Activated B cell treated with CpG ODN at 0.5 μM for 24 hours (primary cell): Measurements from ENCODE around the gene IFITM5. TPM values are rescaled to one million over a fixed set of nuclear protein-coding genes. Genes with fewer than 3 reads are reported as not detected.

Experiments
- ATAC-seq: fragments of 200-7000 bp; cut with Tn5 transposase; one replicate; pipeline ENCODE4 v1.10.0; 2021; ENCODE audit warnings: low read depth, mild to moderate bottlenecking, moderate library complexity
- CTCF ChIA-PET: fragments of 350-600 bp; sonication (Branson Sonifier 250); formaldehyde crosslinking; loops from one replicate; lab custom pipeline; 2021; ENCODE audit warnings: antibody characterized with exemption; lab: Charles Lee
- POLR2A ChIA-PET: fragments of 350-600 bp; sonication (Branson Sonifier 250); formaldehyde crosslinking; loops from one replicate; lab custom pipeline; 2021; ENCODE audit warnings: antibody characterized with exemption; lab: Charles Lee
- DNase-seq: peaks from one replicate; pipeline ENCODE4 v3.0.0; 2022
- H3K27ac Mint-ChIP-seq: one replicate; pipeline ENCODE4 v1.8.0; 2020; ENCODE audit warnings: mixed read lengths
- H3K27me3 Mint-ChIP-seq: one replicate; pipeline ENCODE4 v1.8.0; 2021; ENCODE audit warnings: mixed read lengths
- H3K36me3 Mint-ChIP-seq: one replicate; pipeline ENCODE4 v1.8.0; 2021; ENCODE audit warnings: low read depth, mixed read lengths
- H3K4me1 Mint-ChIP-seq: one replicate; pipeline ENCODE4 v1.8.0; 2021; ENCODE audit warnings: mixed read lengths
- H3K4me3 Mint-ChIP-seq: one replicate; pipeline ENCODE4 v1.8.0; 2020; ENCODE audit warnings: mild to moderate bottlenecking, mixed read lengths
- H3K9me3 Mint-ChIP-seq: one replicate; pipeline ENCODE4 v1.8.0; 2020; ENCODE audit warnings: mixed read lengths
- intact Hi-C: fragments of 100-400 bp; cut with micrococcal nuclease; formaldehyde crosslinking; loops from one replicate; pipeline ENCODE4 v1.15.1; 2024
- total RNA-seq: library from RNA; stranded (reverse); gene quantifications from 2 replicates; pipeline ENCODE4 v1.2.3, GENCODE V29; 2022
- TF ChIP-seq, protein P1 (sequence below): fragments of 200-600 bp; IDR thresholded peaks from one replicate; pipeline ENCODE4 v1.8.0; 2022; ENCODE audit warnings: antibody characterized with exemption, mild to moderate bottlenecking

IFITM5 gene
- total RNA-seq, 1 donor from 2014 or later, result not detected

DNA sequence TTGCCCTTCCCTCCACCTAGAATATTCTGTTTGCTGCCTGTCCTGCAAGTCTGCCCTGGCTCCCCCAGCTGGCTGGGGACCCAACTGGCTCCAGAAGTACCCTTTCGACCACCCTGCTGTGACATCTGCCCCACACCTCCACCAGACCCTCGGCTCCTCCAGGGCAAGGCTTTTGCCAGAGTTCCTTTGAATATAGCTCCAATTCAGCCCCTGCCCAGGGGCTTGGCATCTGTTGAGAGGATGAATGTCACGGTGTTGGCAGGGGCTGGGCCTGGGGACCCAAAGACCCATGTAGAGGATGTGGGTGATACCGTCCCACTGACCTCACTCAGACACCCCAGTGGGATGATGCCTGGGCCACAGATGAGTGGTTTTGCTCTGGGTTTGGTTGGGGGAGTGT is 17.2 kb downstream of the IFITM5 start:
- H3K27ac Mint-ChIP-seq, result no peak overlapping the region
- peaks cover 29% of the 10 kb centered on the region for H3K4me1 Mint-ChIP-seq
- DNase-seq (no peak), ATAC-seq (no peak)
- no peaks in the 10 kb centered on the region for H3K9me3 Mint-ChIP-seq
- H3K36me3 Mint-ChIP-seq, result no peaks in the 10 kb centered on the region
- intact Hi-C loops, result no loop called here
- TF ChIP-seq, protein P1, sequence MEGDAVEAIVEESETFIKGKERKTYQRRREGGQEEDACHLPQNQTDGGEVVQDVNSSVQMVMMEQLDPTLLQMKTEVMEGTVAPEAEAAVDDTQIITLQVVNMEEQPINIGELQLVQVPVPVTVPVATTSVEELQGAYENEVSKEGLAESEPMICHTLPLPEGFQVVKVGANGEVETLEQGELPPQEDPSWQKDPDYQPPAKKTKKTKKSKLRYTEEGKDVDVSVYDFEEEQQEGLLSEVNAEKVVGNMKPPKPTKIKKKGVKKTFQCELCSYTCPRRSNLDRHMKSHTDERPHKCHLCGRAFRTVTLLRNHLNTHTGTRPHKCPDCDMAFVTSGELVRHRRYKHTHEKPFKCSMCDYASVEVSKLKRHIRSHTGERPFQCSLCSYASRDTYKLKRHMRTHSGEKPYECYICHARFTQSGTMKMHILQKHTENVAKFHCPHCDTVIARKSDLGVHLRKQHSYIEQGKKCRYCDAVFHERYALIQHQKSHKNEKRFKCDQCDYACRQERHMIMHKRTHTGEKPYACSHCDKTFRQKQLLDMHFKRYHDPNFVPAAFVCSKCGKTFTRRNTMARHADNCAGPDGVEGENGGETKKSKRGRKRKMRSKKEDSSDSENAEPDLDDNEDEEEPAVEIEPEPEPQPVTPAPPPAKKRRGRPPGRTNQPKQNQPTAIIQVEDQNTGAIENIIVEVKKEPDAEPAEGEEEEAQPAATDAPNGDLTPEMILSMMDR, result no peak
- ChIA-PET POLR2A (interaction anchor here (1.1 to 6.5 kb wide), 3 partner anchors 15 to 45 kb away, joined by 3 to 74 read pairs (median 7); partner anchors contain the start of genes IFITM5 and PSMD13), CTCF (interaction anchor here (1.1 to 3.5 kb wide), 2 partner anchors 25 to 31 kb away, joined by 3 to 21 read pairs; no protein-coding TSS in a partner anchor)
- peaks cover 29% of the 10 kb centered on the region for H3K27me3 Mint-ChIP-seq
- H3K4me3 Mint-ChIP-seq, result peak overlapping the region; percentile 13

DNA sequence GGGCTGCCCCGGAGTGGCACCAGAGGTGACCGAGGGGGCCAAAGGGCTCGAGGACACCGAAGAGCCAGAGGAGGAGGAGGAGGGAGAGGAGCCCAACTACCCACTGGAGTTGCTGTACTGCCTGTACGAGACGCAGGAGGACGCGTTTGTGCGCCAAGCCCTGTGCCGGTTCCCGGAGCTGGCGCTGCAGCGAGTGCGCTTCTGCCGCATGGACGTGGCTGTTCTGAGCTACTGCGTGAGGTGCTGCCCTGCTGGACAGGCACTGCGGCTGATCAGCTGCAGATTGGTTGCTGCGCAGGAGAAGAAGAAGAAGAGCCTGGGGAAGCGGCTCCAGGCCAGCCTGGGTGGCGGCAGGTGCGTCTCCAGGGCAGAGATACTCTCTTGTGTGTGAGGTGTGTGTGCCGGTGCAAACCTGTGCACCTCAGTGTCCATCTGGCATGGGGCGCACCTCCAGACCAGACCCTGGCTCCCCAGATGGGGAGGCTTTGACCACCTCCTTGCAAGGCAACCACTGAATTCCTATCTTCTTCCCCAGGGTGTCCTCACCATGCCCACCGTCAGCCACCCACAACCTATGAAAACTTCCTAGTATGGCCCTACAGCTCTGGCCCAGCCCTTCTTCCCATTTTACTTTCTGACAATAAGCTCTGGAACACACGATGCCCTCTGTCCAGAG is 17.7 kb downstream of the IFITM5 start:
- Mint-ChIP-seq H3K27ac (no peak overlapping the region), H3K9me3 (peaks cover 2% of the 10 kb centered on the region), H3K4me1 (peaks cover 26% of the 10 kb centered on the region), H3K4me3 (peak overlapping the region; percentile 71), H3K36me3 (no peaks in the 10 kb centered on the region), H3K27me3 (peaks cover 26% of the 10 kb centered on the region)
- intact Hi-C loops, result no loop called here
- POLR2A ChIA-PET, result interaction anchor here (0.7 to 6.5 kb wide), 6 partner anchors 9 to 74 kb away, joined by 3 to 74 read pairs (median 9); partner anchors contain the start of genes BET1L, IFITM5, PGGHG and RIC8A
- TF ChIP-seq, protein P1, result no peak
- CTCF ChIA-PET, result interaction anchor here (1.1 to 3.5 kb wide), 2 partner anchors 24 to 30 kb away, joined by 3 to 21 read pairs; no protein-coding TSS in a partner anchor
- ATAC-seq (no peak), DNase-seq (no peak)

DNA sequence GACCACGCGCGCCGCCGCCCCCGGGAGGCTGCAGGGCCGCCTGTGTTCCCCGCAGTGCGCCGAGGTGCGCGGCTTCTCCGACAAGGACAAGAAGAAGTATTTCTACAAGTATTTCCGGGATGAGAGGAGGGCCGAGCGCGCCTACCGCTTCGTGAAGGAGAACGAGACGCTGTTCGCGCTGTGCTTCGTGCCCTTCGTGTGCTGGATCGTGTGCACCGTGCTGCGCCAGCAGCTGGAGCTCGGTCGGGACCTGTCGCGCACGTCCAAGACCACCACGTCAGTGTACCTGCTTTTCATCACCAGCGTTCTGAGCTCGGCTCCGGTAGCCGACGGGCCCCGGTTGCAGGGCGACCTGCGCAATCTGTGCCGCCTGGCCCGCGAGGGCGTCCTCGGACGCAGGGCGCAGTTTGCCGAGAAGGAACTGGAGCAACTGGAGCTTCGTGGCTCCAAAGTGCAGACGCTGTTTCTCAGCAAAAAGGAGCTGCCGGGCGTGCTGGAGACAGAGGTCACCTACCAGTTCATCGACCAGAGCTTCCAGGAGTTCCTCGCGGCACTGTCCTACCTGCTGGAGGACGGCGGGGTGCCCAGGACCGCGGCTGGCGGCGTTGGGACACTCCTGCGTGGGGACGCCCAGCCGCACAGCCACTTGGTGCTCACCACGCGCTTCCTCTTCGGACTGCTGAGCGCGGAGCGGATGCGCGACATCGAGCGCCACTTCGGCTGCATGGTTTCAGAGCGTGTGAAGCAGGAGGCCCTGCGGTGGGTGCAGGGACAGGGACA is 18.4 kb downstream of the IFITM5 start:
- Mint-ChIP-seq H3K4me3 (peak overlapping the region; percentile 71), H3K27me3 (peaks cover 26% of the 10 kb centered on the region), H3K36me3 (no peaks in the 10 kb centered on the region), H3K27ac (no peak overlapping the region), H3K4me1 (peaks cover 26% of the 10 kb centered on the region), H3K9me3 (peaks cover 3% of the 10 kb centered on the region)
- intact Hi-C loops, result loop anchor here (1.0 kb wide), 3 partner anchors 7 to 30 kb away; no protein-coding TSS in a partner anchor
- ChIA-PET CTCF (interaction anchor here (3.5 kb wide), 1 partner anchor 30 kb away, joined by 21 read pairs; no protein-coding TSS in a partner anchor), POLR2A (interaction anchor here (0.6 to 6.5 kb wide), 8 partner anchors 9 to 73 kb away, joined by 3 to 74 read pairs (median 4); partner anchors contain the start of genes BET1L, IFITM5, PGGHG and RIC8A)
- TF ChIP-seq, protein P1, result no peak
- no peak for DNase-seq
- ATAC-seq, result peak; percentile 64

DNA sequence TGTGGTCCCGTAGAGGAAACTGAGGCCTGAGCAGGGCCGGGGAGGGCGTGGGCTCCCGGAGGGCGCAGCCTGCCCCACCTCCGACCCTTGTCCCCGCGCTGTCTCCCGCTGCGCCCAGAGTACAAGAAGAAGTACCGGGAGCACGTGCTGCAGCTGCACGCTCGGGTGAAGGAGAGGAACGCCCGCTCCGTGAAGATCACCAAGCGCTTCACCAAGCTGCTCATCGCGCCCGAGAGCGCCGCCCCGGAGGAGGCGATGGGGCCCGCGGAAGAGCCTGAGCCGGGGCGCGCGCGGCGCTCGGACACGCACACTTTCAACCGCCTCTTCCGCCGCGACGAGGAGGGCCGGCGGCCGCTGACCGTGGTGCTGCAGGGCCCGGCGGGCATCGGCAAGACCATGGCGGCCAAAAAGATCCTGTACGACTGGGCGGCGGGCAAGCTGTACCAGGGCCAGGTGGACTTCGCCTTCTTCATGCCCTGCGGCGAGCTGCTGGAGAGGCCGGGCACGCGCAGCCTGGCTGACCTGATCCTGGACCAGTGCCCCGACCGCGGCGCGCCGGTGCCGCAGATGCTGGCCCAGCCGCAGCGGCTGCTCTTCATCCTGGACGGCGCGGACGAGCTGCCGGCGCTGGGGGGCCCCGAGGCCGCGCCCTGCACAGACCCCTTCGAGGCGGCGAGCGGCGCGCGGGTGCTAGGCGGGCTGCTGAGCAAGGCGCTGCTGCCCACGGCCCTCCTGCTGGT is 19.2 kb downstream of the IFITM5 start:
- peaks cover 20% of the 10 kb centered on the region for H3K27me3 Mint-ChIP-seq
- TF ChIP-seq, protein P1, result no peak
- H3K9me3 Mint-ChIP-seq, result peaks cover 3% of the 10 kb centered on the region
- ChIA-PET POLR2A (interaction anchor here (0.6 to 6.5 kb wide), 10 partner anchors 10 to 75 kb away, joined by 3 to 74 read pairs (median 8); partner anchors contain the start of genes BET1L, PGGHG and RIC8A), CTCF (interaction anchor here (0.8 to 3.5 kb wide), 4 partner anchors 25 to 117 kb away, joined by 3 to 21 read pairs (median 3); no protein-coding TSS in a partner anchor)
- ATAC-seq (peak; percentile 71), DNase-seq (peak; percentile 43)
- peaks cover 31% of the 10 kb centered on the region for H3K4me1 Mint-ChIP-seq
- no peaks in the 10 kb centered on the region for H3K36me3 Mint-ChIP-seq
- H3K4me3 Mint-ChIP-seq, result peak overlapping the region; percentile 74
- intact Hi-C loops, result loop anchor here (1.0 kb wide), 3 partner anchors 8 to 29 kb away; no protein-coding TSS in a partner anchor
- no peak overlapping the region for H3K27ac Mint-ChIP-seq
